Endothelial cell of umbilical vein (primary cell): ENCODE data around the gene ALDH5A1.

Experiments
- POLR2A ChIP-seq: IDR thresholded peaks from 2 replicates; pipeline ENCODE4 v1.6.1; 2012; ENCODE audit warnings: low read depth, mild to moderate bottlenecking, control low read depth, low read length
- POLR2AphosphoS5 ChIP-seq: IDR thresholded peaks from 2 replicates; pipeline ENCODE4 v1.6.1; 2012; ENCODE audit warnings: low read depth, mild to moderate bottlenecking, control low read depth, low read length, moderate library complexity; ENCODE audit not compliant: insufficient read depth
- TF ChIP-seq, protein P1 (sequence below), 2 donors: IDR thresholded peaks; 1 replicate in 1 of 2; 2 replicates in 1 of 2; pipeline ENCODE4 v1.5.1; 2011; ENCODE audit warnings: low read length in 2 of 2, mild to moderate bottlenecking in 2 of 2, moderate library complexity in 2 of 2, control low read depth in 1 of 2, inconsistent platforms in 1 of 2, low read depth in 1 of 2; ENCODE audit not compliant: insufficient read depth in 1 of 2; ENCODE audit errors: extremely low read depth in 1 of 2

DNA sequence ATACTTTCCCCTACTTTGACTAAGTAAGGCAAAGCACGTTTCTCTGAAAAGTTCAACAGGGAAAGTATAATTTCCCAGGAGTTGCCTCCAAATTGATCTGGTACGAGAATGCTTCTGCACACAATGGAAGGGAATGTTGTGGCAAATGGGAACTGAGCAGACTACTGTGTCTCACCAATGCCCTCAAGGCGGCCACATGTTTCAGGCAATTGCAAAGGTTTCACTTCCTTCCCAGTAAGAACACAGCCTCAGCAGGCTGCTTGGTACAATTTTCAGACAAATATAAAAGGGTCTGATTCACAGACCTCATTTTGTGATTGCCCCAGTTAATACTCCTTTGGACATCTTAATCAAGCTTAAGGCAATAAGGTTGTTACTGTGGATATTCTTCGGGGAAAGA, 80.0 kb downstream of the ALDH5A1 start:
- TF ChIP-seq, protein P1, sequence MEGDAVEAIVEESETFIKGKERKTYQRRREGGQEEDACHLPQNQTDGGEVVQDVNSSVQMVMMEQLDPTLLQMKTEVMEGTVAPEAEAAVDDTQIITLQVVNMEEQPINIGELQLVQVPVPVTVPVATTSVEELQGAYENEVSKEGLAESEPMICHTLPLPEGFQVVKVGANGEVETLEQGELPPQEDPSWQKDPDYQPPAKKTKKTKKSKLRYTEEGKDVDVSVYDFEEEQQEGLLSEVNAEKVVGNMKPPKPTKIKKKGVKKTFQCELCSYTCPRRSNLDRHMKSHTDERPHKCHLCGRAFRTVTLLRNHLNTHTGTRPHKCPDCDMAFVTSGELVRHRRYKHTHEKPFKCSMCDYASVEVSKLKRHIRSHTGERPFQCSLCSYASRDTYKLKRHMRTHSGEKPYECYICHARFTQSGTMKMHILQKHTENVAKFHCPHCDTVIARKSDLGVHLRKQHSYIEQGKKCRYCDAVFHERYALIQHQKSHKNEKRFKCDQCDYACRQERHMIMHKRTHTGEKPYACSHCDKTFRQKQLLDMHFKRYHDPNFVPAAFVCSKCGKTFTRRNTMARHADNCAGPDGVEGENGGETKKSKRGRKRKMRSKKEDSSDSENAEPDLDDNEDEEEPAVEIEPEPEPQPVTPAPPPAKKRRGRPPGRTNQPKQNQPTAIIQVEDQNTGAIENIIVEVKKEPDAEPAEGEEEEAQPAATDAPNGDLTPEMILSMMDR (IDR thresholded peaks at IDR 0.05; ENCODE audit: extremely low read depth in 1 of 2, insufficient read depth in 1 of 2, low read depth in 1 of 2, low read length in 2 of 2), result no peak
- TF ChIP-seq POLR2A (no peak), POLR2AphosphoS5 (no peak)
